HG03025 (cell line): ENCODE measurements around the gene CERK.

Experiments used
- ATAC-seq: cut with Tn5 transposase; IDR thresholded peaks from one replicate; pipeline ENCODE4 v1.9.1; 2021; ENCODE audit warnings: mild to moderate bottlenecking, moderate library complexity; ENCODE audit not compliant: unreplicated experiment, low FRiP score

The CERK gene

DNA sequence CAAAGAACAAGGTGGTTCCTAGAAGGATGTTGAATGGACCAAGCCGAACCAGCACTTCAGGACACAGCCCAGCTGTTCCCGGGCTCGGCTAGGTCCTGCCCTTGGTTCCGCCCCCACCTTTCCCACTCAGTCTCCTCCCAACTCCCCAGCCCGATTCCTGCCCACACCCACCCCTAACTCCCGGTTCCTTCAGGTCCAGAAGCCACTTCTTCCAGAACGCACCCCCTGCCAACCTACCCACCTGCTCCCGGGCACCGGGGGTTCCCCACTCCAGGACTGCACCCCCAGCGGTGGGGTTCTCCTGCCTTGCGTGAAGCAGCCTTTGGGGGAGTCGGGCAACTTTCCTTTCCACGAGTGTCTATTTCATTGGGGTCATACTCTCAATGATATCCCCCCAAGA lies 30.7 kb downstream of the CERK start:
- ATAC-seq: no peak

DNA sequence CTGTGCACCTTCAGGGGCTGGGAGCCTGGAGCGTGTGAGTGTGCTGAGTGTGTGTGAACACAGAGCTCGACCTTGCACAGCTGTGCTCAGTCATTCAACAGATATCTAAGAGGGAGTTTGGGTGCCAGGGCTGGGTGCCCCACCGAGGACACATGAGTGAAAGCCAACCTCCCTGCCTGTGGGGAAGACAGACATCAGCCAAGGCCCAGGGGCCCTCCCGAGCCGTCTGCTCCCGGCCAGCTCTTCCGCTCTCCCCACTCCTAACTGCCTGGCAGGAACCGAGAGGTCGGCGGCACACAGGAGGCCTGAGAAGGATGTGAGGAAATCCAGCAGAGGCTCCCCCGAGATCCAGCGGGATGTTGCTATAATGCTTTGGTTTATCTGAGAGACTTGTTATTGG lies 32.0 kb downstream of the CERK start:
- ATAC-seq: no peak

DNA sequence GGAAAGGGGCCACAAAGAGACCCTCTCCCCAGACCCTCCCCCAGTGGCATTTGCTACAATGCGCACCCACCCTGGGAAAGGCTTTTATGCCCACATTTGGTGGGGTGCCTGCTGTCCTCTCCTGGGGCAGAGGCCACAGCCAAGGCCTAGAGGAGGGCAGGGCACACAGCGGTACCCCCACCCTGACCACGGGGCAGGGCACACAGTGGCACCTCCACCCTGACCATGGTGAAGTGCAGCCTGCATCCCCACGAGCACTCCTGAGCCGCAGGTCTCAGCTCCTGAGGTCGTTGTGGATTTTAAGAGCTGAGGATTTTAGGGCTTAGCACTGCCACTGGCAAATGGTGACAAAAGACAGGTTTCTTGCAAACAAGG lies 34.1 kb downstream of the CERK start:
- ATAC-seq: no peak

DNA sequence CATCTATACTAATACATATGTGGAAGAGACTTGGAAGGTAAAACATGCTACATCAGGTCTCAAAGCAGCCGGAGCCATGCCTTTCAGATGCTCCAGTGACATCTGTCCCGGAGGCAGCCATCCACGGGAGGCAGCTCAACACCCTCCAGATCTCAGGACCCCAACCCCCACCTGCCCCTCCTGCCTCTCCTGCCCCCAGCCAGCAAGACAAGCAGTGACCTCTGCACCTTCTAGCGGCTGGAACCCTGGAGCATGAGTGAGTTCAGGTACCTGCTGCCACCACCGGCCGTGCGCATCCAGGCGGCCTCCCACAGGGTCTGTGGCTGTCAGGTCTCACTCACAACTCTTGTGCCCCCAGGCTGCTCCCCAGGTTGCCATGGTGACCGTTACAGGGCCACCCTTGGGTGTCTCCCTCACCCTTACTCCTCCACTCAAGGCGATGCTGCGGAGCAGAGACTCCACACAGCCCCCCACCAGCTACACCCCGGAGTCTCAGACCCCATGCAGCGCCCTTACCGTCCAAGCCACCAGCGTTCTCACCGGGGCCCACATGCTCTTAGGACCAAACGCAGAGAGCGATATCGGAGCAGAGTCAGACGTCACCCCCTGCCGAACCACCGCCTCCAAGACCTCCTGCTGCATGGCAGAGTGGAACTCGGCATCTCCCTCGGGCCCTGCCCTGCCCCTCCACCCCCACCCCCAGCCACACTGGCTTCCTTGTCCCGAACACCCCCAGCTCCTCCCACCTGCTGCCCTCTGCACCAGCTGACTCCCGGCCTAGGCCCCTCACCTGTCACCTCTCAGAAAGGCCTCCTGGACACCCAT lies 34.7 kb downstream of the CERK start:
- ATAC-seq: no peak

DNA sequence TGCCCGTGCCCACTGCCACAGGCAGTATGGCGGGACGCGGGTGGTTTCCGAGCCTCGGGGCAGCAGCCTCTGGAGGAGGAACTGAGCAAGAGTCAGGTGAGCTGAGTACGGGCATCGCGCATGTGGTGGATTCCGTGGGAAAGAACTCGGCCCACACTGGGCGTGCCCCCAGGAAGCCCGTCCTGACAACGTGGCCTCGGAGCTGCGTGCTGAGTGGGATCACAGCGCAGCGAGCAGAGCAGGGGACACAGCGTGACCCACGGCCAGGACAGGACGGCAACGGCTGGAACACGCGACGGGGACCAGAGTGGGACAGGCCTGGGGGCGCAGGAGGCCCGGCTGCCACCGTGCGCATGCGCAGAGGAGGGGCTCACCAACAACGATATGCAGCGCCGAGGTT lies 36.8 kb downstream of the CERK start:
- ATAC-seq: no peak

DNA sequence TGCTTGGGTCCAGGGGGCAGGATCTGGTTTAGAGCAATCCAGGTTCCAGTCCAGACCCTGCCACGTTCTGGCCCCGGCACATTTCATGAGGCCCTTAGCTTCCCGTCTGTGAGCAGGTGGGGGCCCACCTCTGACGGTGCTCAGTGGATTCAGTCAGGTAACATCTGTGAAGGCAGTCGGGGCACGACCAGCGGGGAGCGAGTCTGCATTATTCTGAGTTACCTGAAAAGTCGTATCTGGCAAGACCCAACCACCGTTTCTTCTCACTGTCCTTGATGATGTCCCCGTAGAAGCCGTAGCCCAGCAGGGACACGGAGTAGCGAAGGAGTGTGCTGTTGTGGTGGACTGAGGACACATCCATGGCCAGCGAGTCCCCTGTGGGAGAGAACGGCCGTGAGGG lies 39.0 kb downstream of the CERK start:
- ATAC-seq: no peak

DNA sequence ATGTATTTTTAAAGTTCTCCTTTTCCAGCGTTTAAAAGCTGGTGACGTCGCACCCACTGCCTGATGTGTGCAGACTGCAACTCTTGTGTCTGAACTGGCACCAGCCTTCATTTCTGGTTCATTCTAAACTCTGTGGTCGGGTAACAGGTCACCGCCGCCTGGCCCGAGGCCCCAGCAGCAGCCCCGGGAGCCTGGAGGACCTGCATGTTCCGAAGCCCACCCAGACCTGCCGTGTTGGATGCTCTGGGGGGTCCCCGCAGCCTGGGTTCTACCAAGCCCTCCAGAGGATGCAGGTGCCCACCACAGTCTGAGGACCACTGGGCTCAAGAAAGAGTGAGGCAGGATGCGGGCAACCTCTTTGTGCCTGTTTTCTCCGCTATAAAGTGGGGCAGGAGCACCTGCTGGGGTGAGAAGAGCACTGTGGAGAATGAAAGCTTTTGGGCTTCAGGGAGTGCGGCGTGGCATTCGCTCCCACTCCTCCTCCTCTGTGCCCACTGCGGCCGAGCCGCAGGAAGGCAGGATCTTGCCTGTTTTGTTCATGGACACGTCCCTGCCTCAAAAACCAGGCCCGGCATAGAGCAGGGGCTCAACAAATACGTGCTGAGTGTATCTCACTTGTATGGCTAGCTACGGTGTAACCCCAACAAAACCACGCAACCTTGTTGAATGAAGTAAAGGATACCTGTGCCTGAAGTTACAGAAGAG lies 40.1 kb downstream of the CERK start:
- no peak for ATAC-seq

DNA sequence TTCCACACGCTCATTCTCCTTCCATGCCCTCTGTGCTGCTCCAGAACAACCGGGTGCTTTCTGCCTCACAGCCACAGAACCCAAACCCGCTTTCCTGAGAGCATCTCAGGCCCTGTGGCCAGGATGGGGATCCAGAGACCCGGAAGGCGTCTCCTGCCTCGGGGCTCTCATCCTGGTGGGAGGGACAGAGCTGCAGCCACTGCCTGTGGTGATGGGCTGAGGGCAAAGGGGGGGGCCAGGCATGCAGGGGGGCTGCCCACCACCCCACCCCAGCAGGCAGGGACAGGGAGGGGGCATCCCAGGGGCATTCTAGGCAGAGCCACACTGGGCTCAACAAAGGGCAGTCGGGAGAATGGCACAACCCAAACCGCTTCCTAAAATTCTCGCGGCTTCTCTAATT lies 41.4 kb downstream of the CERK start:
- no peak for ATAC-seq

DNA sequence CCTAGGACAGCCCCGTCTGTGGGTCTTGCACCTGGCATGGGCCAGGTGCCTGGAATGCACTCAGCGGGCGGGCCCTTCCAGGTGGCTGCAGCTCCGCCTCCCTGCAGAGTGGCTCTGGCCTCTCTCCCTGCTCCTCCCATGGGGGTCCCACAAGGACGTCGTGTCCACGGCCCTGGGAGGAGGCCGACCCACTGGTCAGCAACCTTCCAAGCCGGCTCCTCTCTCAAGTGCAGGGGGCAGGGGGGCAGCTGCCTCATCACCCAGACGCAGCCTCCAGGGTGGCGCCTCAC lies 41.9 kb downstream of the CERK start:
- ATAC-seq: no peak

DNA sequence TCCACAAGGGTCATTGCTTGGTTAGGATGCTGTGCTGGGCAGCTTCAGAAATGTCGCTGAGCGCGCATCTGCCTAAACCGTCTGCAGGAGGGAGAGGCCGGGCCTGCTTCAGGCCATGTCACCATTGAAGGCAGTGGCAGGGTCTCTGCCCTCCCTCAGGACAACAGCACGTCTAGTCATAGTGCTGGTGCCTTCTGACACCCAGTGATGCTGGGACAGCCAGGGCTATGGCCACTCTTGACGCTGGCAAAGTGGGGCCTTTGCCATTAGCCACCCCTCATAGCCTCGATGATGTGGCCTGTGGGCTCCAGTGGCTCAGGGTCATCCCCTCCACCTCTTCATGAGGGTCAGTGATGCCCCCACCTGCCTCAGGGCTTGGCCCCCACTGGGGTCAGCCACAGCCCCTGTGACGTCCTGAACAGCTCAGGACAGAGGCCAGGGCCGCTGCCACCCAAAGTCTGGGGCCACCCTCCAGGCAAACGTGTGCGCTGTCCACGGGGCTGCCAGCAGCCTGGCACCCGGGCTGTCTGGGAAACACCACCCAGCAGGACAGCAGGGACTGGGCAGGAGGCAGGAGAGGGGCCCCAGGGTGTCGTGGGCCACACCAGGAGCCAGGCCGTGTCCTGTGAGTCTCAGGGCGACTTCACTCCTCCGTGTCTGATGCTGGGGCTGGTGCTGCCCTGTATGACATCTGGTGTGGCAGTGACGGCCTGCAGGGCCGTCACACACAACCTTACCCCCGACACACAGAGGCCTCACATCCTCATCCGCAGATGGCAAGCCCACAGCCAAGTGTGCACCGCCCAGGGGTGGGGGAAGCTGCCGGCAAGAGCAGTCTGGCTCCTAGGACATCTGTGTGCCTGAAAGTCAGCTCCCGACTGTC lies 42.5 kb downstream of the CERK start:
- ATAC-seq: no peak

DNA sequence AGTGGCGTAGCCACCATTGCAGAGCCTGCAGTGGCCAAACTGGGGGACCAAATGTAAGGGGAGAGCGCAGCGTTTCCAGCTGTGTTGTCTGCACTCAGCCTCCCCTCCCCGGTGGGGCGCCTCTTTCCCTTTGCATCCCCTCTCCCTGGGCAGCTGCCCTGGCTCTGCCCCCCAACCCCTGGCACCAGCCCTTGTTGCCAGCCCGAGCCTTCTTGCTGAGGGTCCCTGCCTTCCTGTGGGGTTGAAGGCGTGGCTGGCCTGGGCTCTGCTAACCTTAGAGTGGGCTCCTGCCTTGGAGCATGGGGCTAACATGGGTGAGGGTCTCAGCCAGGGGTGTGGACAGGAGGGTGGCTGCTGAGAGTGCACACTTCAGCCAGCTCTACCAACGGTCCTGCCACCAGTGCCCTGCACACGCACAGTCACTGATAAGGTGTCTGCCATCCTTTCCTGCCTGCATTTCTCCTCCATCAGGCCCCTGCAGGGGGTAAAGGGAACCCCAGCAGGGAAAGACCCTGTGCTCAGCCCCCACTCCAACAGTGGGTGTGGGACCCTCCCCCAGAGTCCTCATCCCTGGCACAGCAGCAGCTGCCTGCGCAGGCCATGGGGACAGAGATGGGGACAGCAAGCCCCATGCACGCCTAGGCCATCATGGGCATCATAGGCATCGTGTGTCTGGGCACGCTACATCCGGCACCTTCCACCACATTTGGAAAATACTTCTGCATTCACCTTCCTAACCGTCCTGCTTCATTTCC lies 43.5 kb downstream of the CERK start:
- ATAC-seq: no peak

DNA sequence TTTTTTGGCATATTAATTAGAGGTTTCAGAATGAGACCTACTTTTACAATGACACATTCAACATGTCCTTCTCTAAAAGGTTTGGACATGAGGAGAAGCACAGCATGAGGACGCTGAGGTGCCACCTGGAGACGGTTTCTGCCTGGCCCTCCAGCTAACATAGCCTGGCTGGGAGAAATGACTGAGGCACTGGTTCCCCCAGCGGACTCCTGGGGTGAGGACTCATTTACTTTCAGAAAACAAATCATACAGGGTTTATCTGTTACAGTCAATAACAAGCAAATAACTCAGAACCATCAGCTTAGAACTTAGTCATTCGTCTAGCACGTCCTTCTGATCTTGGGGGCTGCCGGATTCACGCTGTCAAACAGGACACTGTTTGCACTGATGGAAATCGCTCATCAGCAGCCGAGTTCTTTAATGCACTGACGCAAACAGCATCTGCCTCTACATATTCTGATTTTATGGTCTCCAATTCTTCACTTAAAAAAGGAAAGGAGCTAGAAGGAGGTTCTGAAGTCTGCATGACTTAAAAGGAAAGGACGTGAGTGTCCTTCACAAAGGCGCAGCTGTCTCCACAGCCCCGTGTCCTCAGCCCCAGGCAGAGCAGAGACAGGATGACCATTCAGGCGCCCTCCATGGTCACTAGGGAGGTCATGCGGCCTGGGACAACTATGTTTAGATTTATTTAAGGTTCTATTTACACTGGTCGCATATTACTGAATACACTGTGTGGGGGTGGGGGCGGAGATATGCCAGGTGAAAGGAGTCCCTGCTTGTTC lies 44.2 kb downstream of the CERK start:
- no peak for ATAC-seq

DNA sequence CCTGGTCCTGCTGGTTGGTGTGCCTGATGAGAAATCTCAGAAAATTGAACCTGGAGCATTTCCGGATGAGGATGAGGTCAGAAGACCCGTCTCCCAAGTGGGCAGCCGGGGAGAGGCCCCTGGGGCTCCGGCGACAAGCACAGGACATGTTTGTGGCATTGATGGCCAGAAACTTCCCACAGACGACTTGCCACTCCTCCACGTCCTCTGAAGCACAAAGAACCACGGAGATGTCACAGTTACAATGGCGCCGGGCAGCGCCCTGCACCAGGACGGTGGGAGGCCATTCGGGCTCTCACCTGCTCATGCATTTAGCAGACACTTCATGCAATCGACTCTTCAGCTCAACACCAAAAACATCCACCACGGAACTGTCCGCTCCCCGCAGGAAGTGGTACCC lies 46.5 kb downstream of the CERK start:
- ATAC-seq: no peak

DNA sequence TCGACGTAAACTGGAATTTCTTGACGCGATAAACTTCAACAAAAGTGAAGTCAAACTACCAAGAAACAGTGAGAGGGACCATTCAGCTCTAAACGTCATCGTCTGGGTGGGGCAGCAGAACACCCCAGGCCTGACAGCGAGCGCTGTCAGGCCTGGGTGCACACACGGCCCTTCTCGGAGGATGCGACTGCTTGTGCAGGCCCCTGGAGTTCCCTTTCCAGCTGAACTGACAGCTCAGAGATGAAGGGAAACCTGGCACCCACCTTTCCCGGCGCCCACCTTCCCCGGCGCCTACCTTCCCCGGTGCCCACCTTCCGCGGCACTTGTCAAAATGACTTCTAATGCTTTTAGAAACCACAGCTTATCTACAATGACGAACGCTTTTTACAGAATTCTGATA lies 47.9 kb downstream of the CERK start:
- ATAC-seq: no peak

DNA sequence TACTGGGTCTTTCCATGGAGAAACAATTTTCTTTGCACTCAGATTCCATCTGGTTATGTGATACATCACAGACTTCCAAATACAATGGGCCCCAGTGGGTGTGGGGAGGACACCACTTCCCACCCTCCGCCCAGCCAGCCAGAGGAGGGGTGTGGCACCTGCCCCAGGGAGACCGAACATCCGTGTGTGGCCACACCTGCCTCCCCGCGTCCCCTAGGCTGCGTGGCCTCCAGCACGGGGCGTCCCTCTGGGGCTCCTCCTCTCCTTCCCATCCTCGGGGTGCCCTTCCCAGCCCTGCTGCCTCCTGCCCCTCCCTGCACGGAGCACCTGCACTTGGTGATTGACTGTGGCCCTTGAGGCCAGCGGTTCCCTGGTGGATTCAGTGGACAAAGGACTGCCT lies 49.1 kb downstream of the CERK start:
- ATAC-seq: no peak

DNA sequence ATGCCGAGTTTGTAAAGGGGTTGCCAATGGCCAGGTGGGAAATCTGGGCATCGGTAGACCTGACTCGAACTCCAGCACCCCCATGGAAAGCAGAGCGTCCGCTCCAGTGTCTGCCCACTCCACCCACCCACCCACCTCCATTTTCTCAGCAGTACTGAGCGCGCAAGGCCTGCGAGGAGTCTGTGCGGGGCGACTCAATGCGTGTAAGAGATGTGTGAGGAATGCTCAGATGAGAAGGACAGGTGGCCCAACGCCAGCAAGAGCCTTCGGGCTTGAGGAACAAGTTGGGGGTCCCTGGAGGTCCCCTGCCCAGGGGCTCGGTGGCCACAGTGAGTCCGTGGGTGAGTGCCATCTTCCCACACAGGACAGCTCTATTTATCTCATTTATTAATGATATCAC lies 50.6 kb downstream of the CERK start:
- ATAC-seq: no peak

DNA sequence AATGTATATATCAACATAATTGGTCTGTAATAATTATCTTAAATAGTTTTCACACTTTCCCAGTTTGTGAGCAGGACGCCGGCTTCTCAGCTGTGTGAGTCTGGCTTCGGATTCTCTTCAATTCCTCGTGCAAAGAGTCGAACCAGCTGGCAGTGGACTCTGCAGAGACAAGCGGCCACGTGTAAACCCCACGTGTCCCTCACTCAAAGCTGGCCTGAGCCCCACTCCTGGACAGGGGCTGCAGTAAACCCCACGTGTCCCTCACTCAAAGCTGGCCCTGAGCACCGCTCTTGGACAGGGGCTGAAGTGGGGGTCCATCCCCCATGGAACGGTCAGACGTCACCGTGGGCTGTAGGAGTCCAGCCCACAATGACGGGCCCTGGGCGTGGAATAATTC lies 51.0 kb downstream of the CERK start:
- ATAC-seq: no peak

DNA sequence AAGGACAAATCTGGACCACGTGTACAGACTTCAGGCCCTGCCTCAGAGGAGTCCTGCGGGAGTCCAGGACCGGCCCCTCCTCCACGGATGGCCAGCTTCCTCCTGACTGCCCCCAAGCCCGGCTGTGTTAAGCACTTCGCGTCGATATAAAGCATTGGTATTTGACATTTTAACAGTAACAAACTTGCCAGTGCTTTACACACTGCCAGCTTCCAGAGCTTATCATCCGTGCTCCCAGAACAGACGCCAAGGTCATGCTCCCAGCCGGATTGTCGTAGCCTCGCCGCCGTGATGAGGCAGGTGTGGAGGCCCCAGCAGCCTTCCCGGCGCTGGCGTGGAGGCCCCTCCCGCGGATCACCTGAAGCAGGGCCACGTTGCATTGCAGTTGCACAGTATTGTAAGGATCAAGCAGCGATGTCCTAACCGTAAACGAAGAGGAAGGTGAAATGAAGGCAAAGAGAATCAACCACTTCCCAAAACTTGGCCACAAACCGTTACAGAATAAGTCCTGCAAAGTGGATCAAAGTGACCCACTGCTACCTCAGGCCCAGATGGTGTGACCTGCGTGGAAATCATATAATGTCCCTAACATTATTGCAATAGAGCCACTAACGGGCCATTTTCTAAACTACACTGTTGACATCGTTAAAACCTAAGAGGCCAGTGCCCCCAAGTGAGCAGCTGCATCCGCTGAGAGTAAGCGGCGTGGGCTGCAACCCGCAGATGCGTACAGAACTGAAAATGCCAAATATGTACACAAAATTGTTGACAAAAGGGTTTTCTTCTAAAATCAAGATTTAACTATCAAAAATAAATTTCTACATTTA lies 51.6 kb downstream of the CERK start:
- ATAC-seq: no peak

DNA sequence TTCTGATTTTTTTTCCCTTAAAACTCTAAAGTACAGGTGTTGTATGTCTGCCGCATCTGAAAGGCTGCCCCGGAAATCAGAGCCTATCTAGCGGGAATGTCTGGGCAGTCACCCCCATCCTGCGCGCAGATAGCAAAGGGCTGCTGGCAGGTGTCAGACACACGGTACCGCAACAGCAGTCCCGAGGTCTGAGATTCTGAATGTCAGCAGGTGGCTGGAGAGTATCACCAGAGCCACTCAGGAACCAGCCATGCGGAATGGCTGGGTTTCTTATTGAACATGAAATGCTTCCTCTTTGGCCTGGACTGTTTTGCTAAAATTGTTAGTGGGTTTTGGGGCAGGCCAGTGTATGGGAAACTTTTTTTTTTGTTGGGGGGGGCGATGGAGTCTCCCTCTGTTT lies 53.3 kb downstream of the CERK start:
- no peak for ATAC-seq
